ENCODE results near the gene SLBP.

SLBP gene

GRCh38 chr4:1735215-1735614 is 23.1 kb upstream of the SLBP start:
- Histone ChIP-seq H4K20me1 (ENCODE audit: low read depth, low read length) (peaks cover 3% of the 10 kb centered on the region; the same call in 1 of the 2 replicates), H3F3A (ENCODE audit: insufficient read depth) (no peaks in the 10 kb centered on the region), H3K27me3 (ENCODE audit: low read length) (no peaks in the 10 kb centered on the region), H2AFZ (ENCODE audit: low read depth, low read length, severe bottlenecking) (no peak overlapping the region), H3K9me3 (ENCODE audit: insufficient read depth, low read length) (peaks cover 8% of the 10 kb centered on the region; the same call in 1 of the 2 replicates), H3K79me2 (ENCODE audit: insufficient read depth, low read length) (peaks cover 22% of the 10 kb centered on the region; the same call in 1 of the 2 replicates), H3K27ac (ENCODE audit: low read depth, low read length) (no peak overlapping the region), H3K4me3 (ENCODE audit: insufficient read depth, low read length, poor library complexity, severe bottlenecking) (no peak overlapping the region), H3K36me3 (ENCODE audit: low read length) (peaks cover 66% of the 10 kb centered on the region), H3K4me2 (ENCODE audit: low read depth, low read length, poor library complexity, severe bottlenecking) (no peak overlapping the region), H3K9me2 (replicated peaks; ENCODE audit: insufficient read depth, low read length) (no peaks in the 10 kb centered on the region), H3K9ac (ENCODE audit: low read length) (no peak overlapping the region)
- TF ChIP-seq CTCF (IDR thresholded peaks at IDR 0.05; ENCODE audit: insufficient read depth, low read length, poor library complexity, severe bottlenecking) (no peak), EZH2phosphoT487 (conservative IDR thresholded peaks at IDR 0.05; ENCODE audit: low read length) (no peak)

- Histone ChIP-seq H3K36me3 (ENCODE audit: low read length) (peaks cover 68% of the 10 kb centered on the region), H4K20me1 (ENCODE audit: low read depth, low read length) (peaks cover 11% of the 10 kb centered on the region; the same call in 1 of the 2 replicates), H3K79me2 (ENCODE audit: insufficient read depth, low read length) (peaks cover 44% of the 10 kb centered on the region), H3K9ac (ENCODE audit: low read length) (no peak overlapping the region), H3F3A (ENCODE audit: insufficient read depth) (no peaks in the 10 kb centered on the region), H3K27me3 (ENCODE audit: low read length) (no peaks in the 10 kb centered on the region), H3K9me2 (replicated peaks; ENCODE audit: insufficient read depth, low read length) (no peaks in the 10 kb centered on the region), H3K4me2 (ENCODE audit: low read depth, low read length, poor library complexity, severe bottlenecking) (no peak overlapping the region), H2AFZ (ENCODE audit: low read depth, low read length, severe bottlenecking) (no peak overlapping the region), H3K4me3 (ENCODE audit: insufficient read depth, low read length, poor library complexity, severe bottlenecking) (no peak overlapping the region), H3K9me3 (ENCODE audit: insufficient read depth, low read length) (peaks cover 7% of the 10 kb centered on the region; the same call in 1 of the 2 replicates), H3K27ac (ENCODE audit: low read depth, low read length) (no peak overlapping the region)
- TF ChIP-seq EZH2phosphoT487 (conservative IDR thresholded peaks at IDR 0.05; ENCODE audit: low read length) = no peak
- TF ChIP-seq CTCF (IDR thresholded peaks at IDR 0.05; ENCODE audit: insufficient read depth, low read length, poor library complexity, severe bottlenecking) = no peak
Observed at GRCh38 chr4:1732911-1733310, 20.8 kb upstream of the SLBP start.

DNA sequence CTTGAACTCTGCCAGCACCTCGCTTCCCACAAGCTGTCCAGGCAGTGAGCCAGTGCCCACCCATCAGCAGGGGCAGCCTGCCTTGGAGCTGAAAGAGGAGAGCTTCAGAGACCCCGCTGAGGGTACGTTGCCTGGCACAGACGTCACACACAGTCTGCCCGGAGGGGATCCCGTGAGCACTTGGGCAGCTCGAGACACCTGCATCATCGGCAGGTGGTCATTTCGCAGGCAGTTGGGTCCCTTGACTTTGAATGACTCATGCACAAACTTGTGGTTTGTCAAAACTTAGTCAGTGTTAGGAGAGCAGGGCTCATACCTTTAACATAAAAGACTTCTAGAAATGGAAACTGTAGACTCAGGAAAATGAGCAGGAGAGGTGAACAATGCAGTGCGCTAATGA is 19.1 kb upstream of the SLBP start:
- no peaks in the 10 kb centered on the region for H3F3A ChIP-seq (ENCODE audit: insufficient read depth)
- no peak overlapping the region for H3K9ac ChIP-seq (ENCODE audit: low read length)
- no peaks in the 10 kb centered on the region for H3K9me3 ChIP-seq (ENCODE audit: insufficient read depth, low read length)
- H3K27ac ChIP-seq (ENCODE audit: low read depth, low read length) = no peak overlapping the region
- H4K20me1 ChIP-seq (ENCODE audit: low read depth, low read length) = peaks cover 14% of the 10 kb centered on the region; the same call in 1 of the 2 replicates
- TF ChIP-seq CTCF (IDR thresholded peaks at IDR 0.05; ENCODE audit: insufficient read depth, low read length, poor library complexity, severe bottlenecking) (no peak), EZH2phosphoT487 (conservative IDR thresholded peaks at IDR 0.05; ENCODE audit: low read length) (no peak)
- no peak overlapping the region for H3K4me3 ChIP-seq (ENCODE audit: insufficient read depth, low read length, poor library complexity, severe bottlenecking)
- H3K4me2 ChIP-seq (ENCODE audit: low read depth, low read length, poor library complexity, severe bottlenecking) = no peak overlapping the region
- peaks cover 59% of the 10 kb centered on the region for H3K36me3 ChIP-seq (ENCODE audit: low read length)
- H3K9me2 ChIP-seq (replicated peaks; ENCODE audit: insufficient read depth, low read length) = no peaks in the 10 kb centered on the region
- H3K27me3 ChIP-seq (ENCODE audit: low read length) = no peaks in the 10 kb centered on the region
- H3K79me2 ChIP-seq (ENCODE audit: insufficient read depth, low read length) = peaks cover 62% of the 10 kb centered on the region
- no peak overlapping the region for H2AFZ ChIP-seq (ENCODE audit: low read depth, low read length, severe bottlenecking)
